CD14-positive monocyte (primary cell): ENCODE measurements around the gene MDGA2. TPM values are rescaled to one million over a fixed set of nuclear protein-coding genes. Genes with fewer than 3 reads are reported as not detected.
"Not testable (repeated sequence)": the region's sequence is repeated elsewhere in the genome, so short reads cannot be mapped to it uniquely, and the experiment has no call there.

Source experiments
- DNase-seq, 3 donors: peaks; one replicate each; pipeline ENCODE4 v3.0.0-alpha.2; 2011 to 2022
- H2AFZ ChIP-seq: 2 replicates; pipeline ENCODE4 v1.6.0; 2012; ENCODE audit warnings: mild to moderate bottlenecking, low read depth, low read length, inconsistent platforms; ENCODE audit not compliant: insufficient read depth, poor library complexity, severe bottlenecking
- H3K27ac ChIP-seq, 2 donors: 1 replicate in 1 of 2; 2 replicates in 1 of 2; pipeline ENCODE4 v1.5.1; 2012 to 2013; ENCODE audit warnings: low read length in 2 of 2, control low read depth in 1 of 2, inconsistent platforms in 1 of 2, low read depth in 1 of 2, mild to moderate bottlenecking in 1 of 2
- H3K27me3 ChIP-seq, 2 donors: one replicate each; pipeline versions ENCODE4 v1.6.0 to v1.6.1; 2011 to 2013; ENCODE audit warnings: low read length in 2 of 2; ENCODE audit not compliant: control insufficient read depth in 2 of 2, insufficient read depth in 2 of 2
- H3K36me3 ChIP-seq, 2 donors: replicated peaks in 1 of 2; 1 replicate in 1 of 2; 2 replicates in 1 of 2; pipeline versions ENCODE4 v1.5.1 to v1.6.1; 2012 to 2013; ENCODE audit warnings: low read length in 2 of 2, control low read depth in 1 of 2, inconsistent platforms in 1 of 2, mild to moderate bottlenecking in 1 of 2; ENCODE audit not compliant: insufficient read depth in 2 of 2, control insufficient read depth in 1 of 2
- H3K4me1 ChIP-seq, 2 donors: 1 replicate in 1 of 2; 2 replicates in 1 of 2; pipeline versions ENCODE4 v1.5.1 to v1.6.1; 2012 to 2013; ENCODE audit warnings: low read length in 2 of 2, control low read depth in 1 of 2, inconsistent platforms in 1 of 2, mild to moderate bottlenecking in 1 of 2, moderate library complexity in 1 of 2; ENCODE audit not compliant: insufficient read depth in 2 of 2, control insufficient read depth in 1 of 2
- H3K4me2 ChIP-seq: replicated peaks from 2 replicates; pipeline ENCODE3; 2012; ENCODE audit warnings: low read length, moderate library complexity, mild to moderate bottlenecking; ENCODE audit not compliant: poor library complexity, severe bottlenecking; ENCODE audit errors: extremely low read depth
- H3K4me3 ChIP-seq, 3 experiments: fragments of 200-600 bp in 1 of 3; sonication (generic) in 1 of 3; replicated peaks in 1 of 3; 1 replicate in 2 of 3; 2 replicates in 1 of 3; pipeline ENCODE4 v1.5.1; 2011 to 2013; ENCODE audit warnings: low read length in 3 of 3, mild to moderate bottlenecking in 3 of 3, control low read depth in 2 of 3, low read depth in 2 of 3, inconsistent platforms in 1 of 3, moderate library complexity in 1 of 3
- H3K79me2 ChIP-seq: 2 replicates; pipeline ENCODE4 v1.6.0; 2012; ENCODE audit warnings: mild to moderate bottlenecking, control low read depth, inconsistent platforms, low read length, moderate library complexity; ENCODE audit not compliant: insufficient read depth
- H3K9ac ChIP-seq: 2 replicates; pipeline ENCODE4 v1.6.0; 2017; ENCODE audit warnings: low read length, mild to moderate bottlenecking; ENCODE audit not compliant: insufficient read depth, poor library complexity, severe bottlenecking
- H3K9me3 ChIP-seq, 2 donors: replicated peaks in 1 of 2; 1 replicate in 1 of 2; 2 replicates in 1 of 2; pipeline versions ENCODE4 v1.5.1 to v1.6.1; 2012 to 2013; ENCODE audit warnings: low read length in 2 of 2, control low read depth in 1 of 2; ENCODE audit not compliant: control insufficient read depth in 1 of 2, insufficient read depth in 1 of 2
- H4K20me1 ChIP-seq: 2 replicates; pipeline ENCODE4 v1.6.0; 2012; ENCODE audit warnings: mild to moderate bottlenecking, low read length, control low read depth, moderate library complexity; ENCODE audit not compliant: insufficient read depth
- H3K27ac Mint-ChIP-seq, 7 donors: one replicate each; pipeline ENCODE4 v1.8.0; 2020; ENCODE audit warnings: mild to moderate bottlenecking in 7 of 7, mixed read lengths in 7 of 7, moderate library complexity in 6 of 7, inconsistent platforms in 2 of 7
- H3K27me3 Mint-ChIP-seq, 3 donors: one replicate each; pipeline ENCODE4 v1.8.0; 2021 to 2022; ENCODE audit warnings: low read depth in 3 of 3, mild to moderate bottlenecking in 3 of 3, mixed read lengths in 3 of 3, moderate library complexity in 3 of 3, inconsistent platforms in 1 of 3
- H3K36me3 Mint-ChIP-seq, 2 donors: one replicate each; pipeline ENCODE4 v1.8.0; 2020; ENCODE audit warnings: mixed read lengths in 2 of 2, inconsistent platforms in 1 of 2, mild to moderate bottlenecking in 1 of 2
- H3K4me1 Mint-ChIP-seq: one replicate; pipeline ENCODE4 v1.8.0; 2020; ENCODE audit warnings: mild to moderate bottlenecking, mixed read lengths
- H3K4me3 Mint-ChIP-seq, 2 donors: one replicate each; pipeline ENCODE4 v1.8.0; 2020; ENCODE audit warnings: mild to moderate bottlenecking in 2 of 2, mixed read lengths in 2 of 2, moderate library complexity in 1 of 2
- H3K9me3 Mint-ChIP-seq, 7 donors: one replicate each; pipeline ENCODE4 v1.8.0; 2020 to 2022; ENCODE audit warnings: mixed read lengths in 7 of 7, mild to moderate bottlenecking in 6 of 7, moderate library complexity in 6 of 7, inconsistent platforms in 2 of 7
- CTCF ChIP-seq: fragments of 200-600 bp; IDR thresholded peaks from one replicate; pipeline ENCODE4 v1.8.0; 2022; ENCODE audit warnings: antibody characterized with exemption, mild to moderate bottlenecking
- WGBS: methylation state at CpG from one replicate; pipeline ENCODE4 v1.1.5; 2013; ENCODE audit warnings: missing lambda C conversion rate; ENCODE audit not compliant: insufficient coverage; 5-methylcytosine and 5-hydroxymethylcytosine counted together
- intact Hi-C, 2 donors: fragments of 100-400 bp; cut with micrococcal nuclease; formaldehyde crosslinking; loops; one replicate each; pipeline versions ENCODE4 v1.15.0 to v1.15.1; 2023
- polyA plus RNA-seq, 3 donors: library from polyadenylated mRNA; depleted of rRNA in 1 of 3; unstranded in 2 of 3; stranded (reverse) in 1 of 3; fragments of 300-500 nt in 2 of 3; fragments of >200 nt in 1 of 3; fragmentation: Illumina TruSeq in 2 of 3; gene quantifications; 1 replicate in 2 of 3; 2 replicates in 1 of 3; pipeline ENCODE4 v1.2.3, GENCODE V29; 2012 to 2021

The MDGA2 gene
- polyA plus RNA-seq, 3 donors: not detected

- H3K4me3 ChIP-seq: no peak overlapping the region
- intact Hi-C loops: no loop called here
- no peak for DNase-seq
- Mint-ChIP-seq H3K4me1 (no peaks in the 10 kb centered on the region), H3K27me3 (no peaks in the 10 kb centered on the region), H3K9me3 (peaks cover 0 to 5% (median 0%) of the 10 kb centered on the region in 7 donors), H3K4me3 (no peak overlapping the region), H3K27ac (no peak overlapping the region), H3K36me3 (no peaks in the 10 kb centered on the region)
- H3K4me2 ChIP-seq: no peak overlapping the region
- H4K20me1 ChIP-seq: no peaks in the 10 kb centered on the region
- H3K27ac ChIP-seq: no peak overlapping the region
- no peak overlapping the region for H3K9ac ChIP-seq
- no peaks in the 10 kb centered on the region for H3K9me3 ChIP-seq
- no peak for TF ChIP-seq CTCF
- no peaks in the 10 kb centered on the region for H3K79me2 ChIP-seq
- H3K27me3 ChIP-seq: no peaks in the 10 kb centered on the region
- no peaks in the 10 kb centered on the region for H3K4me1 ChIP-seq
- H3K36me3 ChIP-seq: no peaks in the 10 kb centered on the region
- no CpG with 5 or more reads among the region's 2 CpGs for WGBS
- H2AFZ ChIP-seq: no peak overlapping the region
Measured at GRCh38 chr14:47186486-47186885, 488.9 kb downstream of the MDGA2 start.

GRCh38 chr14:47179906-47180305 lies 495.5 kb downstream of the MDGA2 start:
- no peak for DNase-seq
- no CpG with 5 or more reads among the region's 1 CpG for WGBS
- H3K27me3 ChIP-seq: no peaks in the 10 kb centered on the region
- H3K27ac ChIP-seq: no peak overlapping the region
- no peak overlapping the region for H2AFZ ChIP-seq
- no peaks in the 10 kb centered on the region for H3K4me1 Mint-ChIP-seq
- H3K4me3 ChIP-seq: no peak overlapping the region
- no peaks in the 10 kb centered on the region for H3K9me3 ChIP-seq
- no peaks in the 10 kb centered on the region for H3K36me3 Mint-ChIP-seq
- H3K79me2 ChIP-seq: no peaks in the 10 kb centered on the region
- no peaks in the 10 kb centered on the region for H3K36me3 ChIP-seq
- no peaks in the 10 kb centered on the region for H3K4me1 ChIP-seq
- H4K20me1 ChIP-seq: no peaks in the 10 kb centered on the region
- H3K9me3 Mint-ChIP-seq: peaks cover 0 to 5% (median 2%) of the 10 kb centered on the region in 7 donors
- H3K9ac ChIP-seq: no peak overlapping the region
- H3K4me2 ChIP-seq: no peak overlapping the region
- intact Hi-C loops: no loop called here
- no peak overlapping the region for H3K4me3 Mint-ChIP-seq
- no peaks in the 10 kb centered on the region for H3K27me3 Mint-ChIP-seq
- TF ChIP-seq CTCF: no peak
- H3K27ac Mint-ChIP-seq: no peak overlapping the region

- H4K20me1 ChIP-seq, H3K4me3 Mint-ChIP-seq, H3K4me1 ChIP-seq, H3K79me2 ChIP-seq, intact Hi-C loops, H3K4me1 Mint-ChIP-seq, DNase-seq, H3K4me3 ChIP-seq, H3K27me3 Mint-ChIP-seq, H3K27me3 ChIP-seq, H3K27ac ChIP-seq, H3K27ac Mint-ChIP-seq, H3K36me3 ChIP-seq, H3K4me2 ChIP-seq, H3K9ac ChIP-seq, H3K36me3 Mint-ChIP-seq, H3K9me3 ChIP-seq, H2AFZ ChIP-seq: not testable (repeated sequence)
- WGBS: 93% methylated on average over 8 of the region's 10 CpGs
- peaks cover 6 to 19% (median 14%) of the 10 kb centered on the region in 7 donors for H3K9me3 Mint-ChIP-seq
Measured at GRCh38 chr14:47171896-47172295, 503.5 kb downstream of the MDGA2 start.
